GM13976 (cell line): ENCODE measurements around the gene SSNA1.
A peak's percentile ranks its signal among the peaks of the same experiment; 100 is the strongest.

Experiments used
- DNase-seq: peaks from one replicate; pipeline ENCODE4 v3.0.0; 2012; ENCODE audit warnings: low spot score
- in situ Hi-C: fragments of 300-500 bp; cut with MboI; formaldehyde crosslinking; loops from one replicate; pipeline ENCODE4 v1.12.0; 2022; ENCODE audit warnings: low sequenced_read_pairs, mixed read lengths, inconsistent platforms; ENCODE audit not compliant: unreplicated experiment
- TF ChIP-seq, protein P1 (sequence below): IDR thresholded peaks from 2 replicates; pipeline ENCODE4 v1.5.1; 2012; ENCODE audit warnings: borderline replicate concordance, mild to moderate bottlenecking; ENCODE audit not compliant: insufficient read depth; ENCODE audit errors: extremely low read depth, missing control alignments, control extremely low read depth

The SSNA1 gene

GRCh38 chr9:137226338-137227053 lies 38.0 kb downstream of the SSNA1 start:
- TF ChIP-seq, protein P1, sequence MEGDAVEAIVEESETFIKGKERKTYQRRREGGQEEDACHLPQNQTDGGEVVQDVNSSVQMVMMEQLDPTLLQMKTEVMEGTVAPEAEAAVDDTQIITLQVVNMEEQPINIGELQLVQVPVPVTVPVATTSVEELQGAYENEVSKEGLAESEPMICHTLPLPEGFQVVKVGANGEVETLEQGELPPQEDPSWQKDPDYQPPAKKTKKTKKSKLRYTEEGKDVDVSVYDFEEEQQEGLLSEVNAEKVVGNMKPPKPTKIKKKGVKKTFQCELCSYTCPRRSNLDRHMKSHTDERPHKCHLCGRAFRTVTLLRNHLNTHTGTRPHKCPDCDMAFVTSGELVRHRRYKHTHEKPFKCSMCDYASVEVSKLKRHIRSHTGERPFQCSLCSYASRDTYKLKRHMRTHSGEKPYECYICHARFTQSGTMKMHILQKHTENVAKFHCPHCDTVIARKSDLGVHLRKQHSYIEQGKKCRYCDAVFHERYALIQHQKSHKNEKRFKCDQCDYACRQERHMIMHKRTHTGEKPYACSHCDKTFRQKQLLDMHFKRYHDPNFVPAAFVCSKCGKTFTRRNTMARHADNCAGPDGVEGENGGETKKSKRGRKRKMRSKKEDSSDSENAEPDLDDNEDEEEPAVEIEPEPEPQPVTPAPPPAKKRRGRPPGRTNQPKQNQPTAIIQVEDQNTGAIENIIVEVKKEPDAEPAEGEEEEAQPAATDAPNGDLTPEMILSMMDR = no peak
- in situ Hi-C loops = loop anchor here (5.0 kb wide), 1 partner anchor 109 kb away; no protein-coding TSS in a partner anchor

DNA sequence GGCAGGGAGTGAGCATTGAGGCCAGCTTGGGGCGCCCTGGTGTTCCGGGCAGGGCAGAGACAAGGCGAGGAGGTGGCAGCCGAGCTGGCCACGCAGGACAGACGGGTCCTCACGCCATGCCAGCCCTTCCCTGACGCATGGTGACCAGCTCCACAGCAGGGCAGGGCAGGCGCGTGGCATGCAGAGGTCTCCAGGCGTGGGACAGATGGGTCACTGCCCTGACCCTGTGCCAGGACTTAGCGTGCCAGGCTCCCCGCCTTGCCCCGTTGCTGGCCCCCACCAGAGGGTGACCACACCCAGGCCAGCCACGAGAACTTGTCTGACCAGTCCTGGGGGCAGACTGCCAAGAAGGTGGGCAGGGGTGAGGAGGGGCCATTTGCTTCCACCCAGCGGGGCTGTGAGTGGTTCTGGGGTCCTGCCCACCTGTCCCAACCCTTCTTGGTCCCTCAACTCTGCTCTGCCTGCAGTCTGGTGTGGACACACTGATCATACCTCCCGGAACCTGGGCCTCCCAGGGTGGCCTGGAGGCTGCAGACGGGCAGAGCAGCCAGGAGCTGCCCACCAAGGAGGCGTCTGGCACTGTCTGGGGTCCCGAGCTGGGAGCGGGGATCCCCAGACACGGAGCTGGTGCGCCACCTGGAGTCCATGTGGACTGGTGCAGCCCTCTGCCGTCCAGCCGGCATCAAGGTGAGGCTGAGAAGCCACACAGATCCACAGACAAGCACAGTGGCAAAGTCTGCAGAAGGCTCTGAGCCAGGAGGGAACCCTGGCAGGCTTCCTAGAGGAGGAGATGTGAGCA lies 38.8 kb downstream of the SSNA1 start, which contains the start of gene RNF224:
Gene RNF224 (plus strand): TSS at position 449 of the 799 bp plus-strand sequence. CDS start 834 bp downstream, outside the sequence.
- in situ Hi-C loops = loop anchor here (5.0 kb wide), 1 partner anchor 110 kb away; no protein-coding TSS in a partner anchor
- peak; percentile 89 for DNase-seq

More at GRCh38 chr9:137226338-137227053, 38.0 kb downstream of the SSNA1 start:
- DNase-seq = no peak

DNA sequence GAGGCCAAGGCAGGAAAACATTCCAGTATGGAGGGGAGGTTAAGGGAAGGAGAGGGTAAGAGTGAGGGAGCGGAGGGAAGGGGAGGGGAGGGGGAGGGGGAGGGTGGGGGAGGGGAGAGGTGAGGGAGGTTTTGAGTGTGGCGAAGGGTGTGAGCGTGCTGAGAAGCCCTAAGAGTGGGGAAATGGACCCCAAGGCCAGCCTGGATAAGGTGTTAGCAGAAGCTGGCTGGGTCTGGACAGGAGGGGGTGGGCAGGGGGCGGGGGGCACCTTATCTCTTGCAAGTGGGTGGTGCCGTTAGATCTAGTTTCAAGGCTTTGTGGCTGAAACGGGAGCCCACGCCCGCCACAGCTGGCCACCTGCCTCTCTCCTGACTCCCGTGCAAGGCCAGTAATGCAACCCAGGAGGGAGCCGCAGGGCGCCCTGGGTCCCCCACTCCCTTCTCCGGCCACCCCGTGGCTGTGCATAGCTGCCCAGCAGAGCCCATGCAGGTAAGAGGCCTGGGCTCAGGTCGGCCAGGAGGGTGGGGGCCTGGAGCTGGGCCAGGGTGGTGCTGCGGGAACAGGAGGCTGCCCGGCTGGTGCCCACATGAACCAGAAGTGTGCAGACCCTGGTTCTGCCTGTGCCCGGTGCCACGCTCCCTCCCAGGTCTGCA lies 39.5 kb downstream of the SSNA1 start:
- TF ChIP-seq, protein P1 = no peak
- no peak for DNase-seq
- in situ Hi-C loops = loop anchor here (5.0 kb wide), 1 partner anchor 111 kb away; no protein-coding TSS in a partner anchor

More for the DNA sequence above, 38.8 kb downstream of the SSNA1 start, which contains the start of gene RNF224:
- TF ChIP-seq, protein P1 = peak; percentile 97

- in situ Hi-C loops = loop anchor here (5.0 kb wide), 1 partner anchor 111 kb away; no protein-coding TSS in a partner anchor
- DNase-seq = no peak
- TF ChIP-seq, protein P1 = no peak
Observed at GRCh38 chr9:137228506-137228967, 40.1 kb downstream of the SSNA1 start.

DNA sequence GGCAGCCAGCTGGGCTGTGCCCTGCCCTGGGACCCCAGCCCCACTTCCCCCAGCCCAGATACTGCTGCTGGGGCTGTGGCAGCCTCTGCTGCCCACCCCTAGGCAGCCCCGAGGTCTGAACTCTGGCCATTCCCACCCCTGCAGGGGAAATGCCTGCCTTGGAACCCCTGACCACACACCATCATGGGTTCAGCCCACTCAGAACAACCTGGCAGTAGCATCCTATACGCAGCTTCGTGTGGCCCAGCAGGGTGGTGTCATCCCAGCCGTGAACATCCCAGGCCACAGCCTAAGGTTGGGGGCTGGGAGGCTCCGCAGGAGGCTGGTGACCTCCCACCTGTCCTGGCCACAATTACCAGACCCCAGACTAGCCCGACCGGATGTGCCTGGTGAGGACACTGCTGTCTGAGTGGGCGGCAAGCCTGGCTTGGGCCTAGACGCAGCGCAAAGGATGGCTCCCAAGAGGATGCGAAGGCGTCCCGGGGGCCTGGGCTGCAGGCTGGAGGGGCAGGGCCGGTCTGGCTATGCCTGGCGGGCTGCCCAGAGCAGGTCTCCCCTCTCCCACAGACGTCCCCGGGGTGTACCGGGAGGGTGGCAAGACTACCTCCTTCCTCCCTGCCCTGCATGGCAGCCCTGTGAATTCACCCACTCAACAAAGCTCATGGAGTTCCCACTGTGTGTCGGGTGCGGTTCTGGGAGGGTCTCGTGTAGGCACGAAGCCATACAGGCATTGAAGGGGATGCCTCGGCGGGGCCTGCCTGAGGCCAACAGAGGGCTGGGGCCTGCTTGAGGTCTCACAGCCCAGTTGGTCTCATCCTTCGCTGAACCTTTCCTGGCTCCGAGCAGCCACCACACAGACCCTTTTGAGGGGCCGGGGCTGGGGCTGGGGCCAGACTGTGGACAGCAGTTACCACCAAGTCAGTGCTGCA lies 40.8 kb downstream of the SSNA1 start:
- DNase-seq = no peak

More for the DNA sequence above, 40.8 kb downstream of the SSNA1 start:
- TF ChIP-seq, protein P1 = no peak
- in situ Hi-C loops = loop anchor here (5.0 kb wide), 1 partner anchor 112 kb away; no protein-coding TSS in a partner anchor
